ENCODE results near the gene ASIC3.
A peak's percentile ranks its signal among the peaks of the same experiment; 100 is the strongest.

Gene ASIC3

DNA sequence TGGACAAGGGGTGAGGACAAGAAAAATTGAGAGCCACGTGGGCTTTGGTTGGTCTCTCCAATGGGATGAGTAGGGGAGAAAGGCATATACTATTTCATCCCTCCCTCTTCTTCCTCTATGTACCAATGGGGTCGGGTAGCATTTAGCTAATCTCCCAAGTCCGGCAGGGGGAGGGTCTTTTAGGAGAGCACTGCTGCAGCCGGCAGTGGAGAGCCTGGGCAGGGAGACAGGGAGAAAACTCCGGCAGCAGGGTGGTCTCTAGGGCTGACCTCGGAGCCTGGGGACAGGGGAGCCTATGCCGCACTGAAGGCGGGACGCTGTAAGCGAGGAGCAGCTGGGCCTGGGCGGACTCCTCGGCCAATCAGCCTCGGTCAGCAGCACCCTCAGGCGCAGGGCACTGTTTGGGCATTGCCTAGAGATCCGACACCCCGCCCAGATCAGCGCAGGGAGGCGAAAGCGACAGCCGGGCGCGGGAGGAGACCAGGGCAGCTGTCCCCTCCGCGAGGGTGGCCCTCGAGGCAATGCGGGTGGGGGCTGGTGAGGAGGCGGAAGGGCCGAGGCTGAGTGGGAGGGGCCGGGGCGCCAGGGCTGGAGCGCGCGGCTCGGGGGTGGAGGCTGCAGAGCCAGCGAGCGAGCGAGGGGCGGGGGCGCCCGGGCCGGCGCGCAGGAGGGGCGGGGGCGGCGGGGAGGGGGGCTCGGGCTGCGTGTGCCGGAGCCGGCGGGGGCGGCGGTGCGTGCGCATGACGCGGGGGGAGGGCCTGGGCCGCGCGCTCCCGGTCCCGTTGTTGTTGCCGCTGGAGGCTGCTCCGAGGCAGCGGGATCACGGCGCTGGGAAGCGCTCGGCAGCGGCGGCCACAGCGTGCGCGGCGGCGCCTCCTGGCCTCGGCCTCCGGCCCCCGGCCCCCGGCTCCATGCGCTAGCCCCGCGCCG, 37.6 kb downstream of the ASIC3 start, which contains the start of gene AGAP3:
Gene AGAP3 (plus strand): TSS at position 785 of the 930 bp plus-strand sequence. CDS start 267 bp downstream, outside the sequence.
- peak; percentile 86 for DNase-seq (ENCODE audit: low spot score)

DNA sequence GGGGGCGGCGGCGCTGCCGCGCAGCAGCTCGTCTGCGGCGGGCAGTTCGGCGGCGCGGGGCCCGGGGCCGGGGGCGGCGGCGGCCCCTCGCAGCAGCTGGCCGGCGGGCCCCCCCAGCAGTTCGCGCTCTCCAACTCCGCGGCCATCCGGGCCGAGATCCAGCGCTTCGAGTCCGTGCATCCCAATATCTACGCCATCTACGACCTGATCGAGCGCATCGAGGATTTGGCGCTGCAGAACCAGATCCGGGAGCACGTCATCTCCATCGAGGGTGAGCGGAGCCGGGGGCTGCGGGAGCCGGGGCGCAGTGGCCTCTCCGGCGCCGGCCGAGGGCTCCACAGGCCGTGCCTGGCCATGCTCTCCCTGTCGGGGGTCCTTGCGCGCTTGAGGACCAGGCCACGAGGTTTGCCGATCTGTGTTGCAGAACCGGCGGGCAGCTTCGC, 38.5 kb downstream of the ASIC3 start:
- no peak for DNase-seq (ENCODE audit: low spot score)

DNA sequence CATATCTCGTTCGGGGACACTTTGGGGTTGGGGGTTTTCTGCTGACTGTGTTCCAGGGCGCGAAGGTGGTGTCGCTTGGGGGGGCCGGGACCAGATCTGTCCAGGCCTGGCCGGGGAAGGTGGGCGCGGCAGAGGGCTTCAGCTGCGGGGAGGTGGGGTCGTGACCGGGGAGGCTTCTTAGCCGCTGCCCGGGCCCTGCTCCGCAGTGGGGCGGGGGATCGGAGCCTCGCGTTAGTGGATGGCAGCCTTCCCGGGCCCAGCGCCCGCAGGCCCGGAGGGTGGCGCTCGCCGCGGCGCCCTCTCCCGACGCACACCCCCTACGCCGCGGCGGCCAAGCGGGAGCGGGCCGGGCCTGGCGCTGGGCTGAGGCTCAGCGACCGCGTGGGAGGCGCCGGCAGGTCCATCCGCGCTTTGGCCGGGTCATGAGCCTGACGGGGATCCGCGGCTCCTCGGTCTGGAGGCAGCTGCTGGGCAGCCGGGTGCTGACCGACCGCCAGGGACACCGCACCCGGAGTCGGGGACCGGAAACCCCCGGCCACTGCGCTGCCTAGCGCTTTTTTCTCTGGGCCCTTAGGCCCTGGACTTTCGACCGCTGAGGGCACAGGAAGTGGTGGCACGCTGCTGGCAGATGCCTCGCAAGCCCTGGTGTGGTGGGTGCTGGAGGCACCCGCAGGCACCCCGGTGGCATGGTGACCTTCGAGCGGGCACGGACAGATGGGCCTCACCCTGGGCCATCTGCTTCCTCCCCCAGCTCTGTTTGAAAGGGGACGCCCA, 39.1 kb downstream of the ASIC3 start:
- peak; percentile 57 for DNase-seq (ENCODE audit: low spot score)

- no peak for DNase-seq (ENCODE audit: low spot score)
These were observed 39.9 kb downstream of the ASIC3 start for GRCh38 chr7:151088019-151088855.

DNA sequence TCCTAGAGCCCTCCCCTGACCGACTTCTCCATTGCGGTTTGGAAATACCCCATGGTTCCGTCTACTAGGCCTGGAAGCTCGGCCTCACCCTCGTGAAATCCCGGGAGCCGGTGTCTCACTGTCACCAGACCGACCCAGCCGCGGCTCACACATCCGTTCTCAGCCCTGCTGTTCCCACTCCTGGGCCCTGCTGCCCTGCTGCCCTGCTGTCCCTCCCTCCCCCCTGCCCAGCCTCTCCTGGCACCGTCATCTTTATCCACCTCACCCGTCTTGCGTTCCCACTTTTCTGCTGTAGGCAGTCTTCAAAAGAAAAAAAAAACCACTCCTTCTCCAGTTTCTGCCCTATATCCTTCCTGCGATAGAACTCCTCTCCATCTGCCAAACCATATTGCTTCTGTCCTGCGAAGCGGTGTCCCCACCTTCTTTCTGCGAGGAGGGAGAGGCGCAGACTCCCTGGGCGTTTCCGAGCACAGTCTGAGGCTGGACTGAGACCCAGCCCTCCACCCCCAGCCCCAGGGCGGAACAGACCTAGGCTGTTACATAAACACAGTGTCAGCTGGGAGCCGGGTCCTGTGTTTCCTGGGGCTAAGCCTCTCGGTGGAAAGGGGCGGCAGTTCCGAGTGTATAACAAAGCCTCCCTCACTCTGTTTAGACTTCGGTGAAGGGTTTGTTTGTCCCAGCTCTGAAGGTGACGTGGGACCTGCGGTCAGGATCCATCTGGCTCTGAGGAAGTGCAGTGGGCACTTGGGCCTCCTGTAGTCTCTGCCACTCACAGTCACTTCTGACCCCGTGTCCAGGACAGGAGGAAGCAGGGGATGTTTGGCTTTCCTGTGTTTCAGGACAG, 40.7 kb downstream of the ASIC3 start:
- DNase-seq (ENCODE audit: low spot score) = no peak

- no peak for DNase-seq (ENCODE audit: low spot score)
These were observed 41.8 kb downstream of the ASIC3 start for GRCh38 chr7:151089893-151090730.

DNA sequence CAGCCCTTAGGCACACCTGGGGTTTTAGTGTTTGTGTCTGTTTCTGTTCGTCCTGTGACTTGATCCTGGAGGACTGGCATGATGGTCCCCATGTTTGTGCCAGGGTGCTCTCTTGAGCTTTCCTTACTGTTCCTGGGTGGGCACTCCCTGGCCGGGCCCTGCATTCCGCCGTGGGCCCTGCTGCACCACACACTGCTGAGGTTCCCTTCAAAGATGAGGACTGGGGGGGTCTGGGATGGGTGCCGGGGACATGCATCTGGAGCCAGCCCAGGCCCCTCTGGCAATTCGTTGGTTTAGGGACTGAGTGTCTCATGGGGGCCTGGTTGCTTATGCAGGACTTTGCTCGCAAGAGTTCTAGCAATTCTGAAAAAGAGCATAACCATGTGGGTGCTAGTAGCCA, 42.7 kb downstream of the ASIC3 start:
- DNase-seq (ENCODE audit: low spot score) = no peak

- no peak for DNase-seq (ENCODE audit: low spot score)
These were observed 43.1 kb downstream of the ASIC3 start for GRCh38 chr7:151091431-151091830.

DNA sequence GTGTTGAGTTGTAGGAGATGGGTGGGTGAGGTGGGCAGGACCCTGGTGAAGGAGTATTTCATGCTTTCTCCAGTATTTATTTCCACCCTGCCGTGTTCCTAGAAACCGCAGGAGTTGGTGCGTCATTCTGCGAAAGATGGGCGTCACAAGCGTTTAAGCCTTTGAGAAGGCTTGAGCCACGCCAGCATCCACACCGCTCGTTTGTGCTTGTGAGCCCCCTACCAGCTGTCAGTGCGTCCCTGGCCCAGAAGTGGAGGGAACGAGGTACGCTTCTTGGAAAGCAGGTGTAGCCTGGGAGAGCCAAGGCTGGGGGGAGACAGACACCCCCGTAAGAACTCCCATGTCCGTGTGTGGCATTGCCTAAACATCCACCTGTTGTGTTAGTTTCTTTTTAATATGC, 43.7 kb downstream of the ASIC3 start:
- DNase-seq (ENCODE audit: low spot score) = no peak

GRCh38 chr7:151093748-151094147, 45.4 kb downstream of the ASIC3 start:
- DNase-seq (ENCODE audit: low spot score) = no peak

- DNase-seq (ENCODE audit: low spot score) = no peak
These were observed 46.3 kb downstream of the ASIC3 start for GRCh38 chr7:151094675-151095074.

DNA sequence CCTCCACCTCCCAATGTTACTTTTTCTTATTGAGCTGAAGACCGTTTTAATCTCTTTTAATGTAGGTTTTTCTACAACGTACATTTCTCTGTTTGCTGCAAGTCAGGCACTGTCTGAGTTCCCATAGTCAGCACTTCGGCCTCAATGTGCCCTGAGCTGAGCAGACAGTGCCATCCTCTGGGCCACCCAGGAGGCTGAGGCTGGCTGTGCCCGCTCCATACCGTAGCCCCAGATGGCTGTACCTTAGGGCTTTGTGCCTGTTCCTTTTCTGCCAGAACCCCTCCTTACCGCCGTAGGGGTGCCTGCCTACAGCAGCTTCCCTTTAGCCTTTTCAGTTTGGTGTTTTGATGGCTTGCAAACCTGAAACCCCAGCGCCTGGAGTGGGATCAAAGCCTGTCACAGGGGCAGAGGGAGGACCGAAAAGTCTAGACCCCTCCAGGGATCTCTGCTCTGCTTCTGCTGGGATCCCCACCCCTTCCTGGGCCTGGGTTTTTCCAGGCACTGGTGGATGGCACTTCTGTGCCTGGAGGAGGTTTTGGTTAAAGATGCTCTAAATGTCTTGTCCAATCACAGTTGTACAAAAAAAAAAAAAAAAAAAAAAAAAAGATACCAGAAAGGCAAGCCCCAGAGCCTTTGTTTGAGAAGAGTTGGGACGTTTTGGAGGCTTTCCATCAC, 46.9 kb downstream of the ASIC3 start:
- no peak for DNase-seq (ENCODE audit: low spot score)

- DNase-seq (ENCODE audit: low spot score) = no peak
These were observed 47.6 kb downstream of the ASIC3 start for GRCh38 chr7:151095828-151096475.

- DNase-seq (ENCODE audit: low spot score) = no peak
These were observed 51.3 kb downstream of the ASIC3 start for GRCh38 chr7:151099486-151100211.

DNA sequence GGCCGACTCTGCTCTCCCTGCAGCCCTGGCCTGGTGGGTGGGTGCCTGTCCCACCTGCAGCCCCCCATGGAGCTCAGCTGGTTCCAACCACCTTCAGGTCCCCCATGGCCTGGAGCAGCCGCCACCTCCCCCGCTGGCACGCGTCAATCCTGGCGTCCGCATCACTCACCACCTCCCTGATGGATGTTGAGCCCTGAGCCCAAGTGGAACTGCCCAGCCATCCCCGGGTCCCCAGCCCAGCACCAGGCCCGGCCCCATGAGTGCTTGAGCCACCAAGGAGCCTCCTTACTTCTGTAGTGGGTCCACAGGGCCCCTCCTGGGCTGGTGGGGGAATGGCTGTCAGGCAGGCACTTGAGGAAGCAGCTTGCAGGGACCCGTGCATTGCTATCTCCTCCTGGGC, 52.6 kb downstream of the ASIC3 start:
- no peak for DNase-seq (ENCODE audit: low spot score)

DNA sequence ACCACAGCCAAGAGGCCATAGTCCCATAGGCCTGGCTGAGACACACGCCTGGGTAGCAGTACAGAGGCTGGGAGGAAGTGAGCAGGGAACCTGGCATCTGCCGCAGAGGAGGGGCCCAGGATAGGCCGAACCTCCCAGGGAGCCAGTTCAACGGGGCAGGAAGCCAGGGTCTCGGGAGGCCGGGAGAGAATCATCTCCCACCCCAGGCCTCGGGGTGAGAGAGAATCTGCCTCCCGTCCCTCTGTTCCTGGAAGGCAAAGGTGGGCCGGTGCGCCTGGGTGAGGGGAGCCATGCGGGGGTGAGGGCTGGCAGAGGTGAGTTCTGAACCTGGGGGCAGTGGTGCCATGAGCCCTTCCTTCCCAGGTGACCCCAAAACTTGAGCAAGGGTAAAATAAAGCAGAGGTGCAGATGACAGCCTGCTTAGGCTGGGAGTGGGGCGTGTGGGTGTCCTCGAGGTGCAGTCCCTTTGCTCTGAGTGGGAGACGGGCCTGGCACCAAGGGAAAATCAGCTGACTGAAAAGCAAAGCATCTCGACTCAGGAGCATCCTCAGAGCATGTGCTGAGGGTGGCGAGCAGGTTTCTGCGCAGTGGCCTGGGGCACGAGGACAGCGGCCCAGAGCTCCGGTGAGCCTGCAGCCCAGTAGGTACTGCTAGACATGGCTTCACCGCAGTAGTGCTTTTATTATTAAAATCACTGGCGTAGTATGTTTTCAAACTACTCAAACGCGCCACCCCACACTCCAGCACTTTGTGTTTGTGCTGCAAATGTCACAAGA, 53.5 kb downstream of the ASIC3 start:
- DNase-seq (ENCODE audit: low spot score) = no peak

All from LoVo (cell line).